IPS-18c (cell line): ENCODE measurements around the gene RAB10.

Experiments
- H3K4me3 ChIP-seq: 2 replicates; pipeline ENCODE4 v1.7.0; 2013; ENCODE audit warnings: low read depth, mild to moderate bottlenecking, low read length, moderate library complexity; ENCODE audit not compliant: insufficient read depth
- H3K9me3 ChIP-seq: one replicate; pipeline ENCODE4 v1.6.1; 2013; ENCODE audit warnings: mild to moderate bottlenecking, low read length, moderate library complexity; ENCODE audit not compliant: control insufficient read depth, insufficient read depth

RAB10 gene

GRCh38 chr2:26114151-26114550 lies 80.3 kb downstream of the RAB10 start:
- no peaks in the 10 kb centered on the region for H3K9me3 ChIP-seq
- no peak overlapping the region for H3K4me3 ChIP-seq

- Histone ChIP-seq H3K4me3 (no peak overlapping the region), H3K9me3 (no peaks in the 10 kb centered on the region)
Measured at GRCh38 chr2:26118682-26119081, 84.8 kb downstream of the RAB10 start.

DNA sequence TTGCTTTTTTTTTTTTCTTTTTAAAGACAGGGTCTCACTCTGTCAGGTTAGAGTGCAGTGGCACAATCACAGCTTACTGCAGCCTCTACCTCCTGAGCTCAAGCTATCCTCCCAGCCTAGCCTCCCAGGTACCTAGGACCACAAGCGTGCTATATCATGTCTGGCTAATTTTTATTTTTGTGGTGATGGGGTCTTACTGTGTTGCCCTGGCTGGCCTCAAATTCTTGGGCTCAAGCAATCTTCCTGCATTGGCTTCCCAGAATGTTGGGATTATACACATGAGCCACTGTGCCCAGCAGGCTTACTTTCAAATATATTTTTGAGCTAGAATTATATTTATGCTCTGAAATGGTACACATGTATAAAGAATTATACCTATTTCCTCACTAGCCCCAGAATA lies 85.6 kb downstream of the RAB10 start:
- no peak overlapping the region for H3K4me3 ChIP-seq
- no peaks in the 10 kb centered on the region for H3K9me3 ChIP-seq

DNA sequence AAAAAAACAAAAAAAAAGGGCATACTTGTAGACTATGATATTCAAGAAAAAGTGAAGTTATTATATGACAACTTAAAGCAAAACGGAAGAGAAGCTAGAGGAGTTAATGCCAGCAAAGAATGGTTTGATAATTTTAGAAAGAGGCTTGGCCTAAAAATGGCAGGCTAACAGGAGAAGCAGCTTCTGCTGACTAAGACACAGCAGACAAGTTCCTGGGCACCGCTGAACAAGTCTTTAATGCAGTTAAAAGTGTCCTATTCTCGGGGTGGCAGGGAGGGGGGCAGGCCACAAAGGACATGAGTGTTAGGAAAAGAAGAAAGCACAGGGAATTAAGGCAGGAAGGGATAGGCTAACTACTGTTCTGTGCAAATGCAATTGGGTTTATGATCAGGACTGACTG lies 88.7 kb downstream of the RAB10 start:
- Histone ChIP-seq H3K9me3 (no peaks in the 10 kb centered on the region), H3K4me3 (no peak overlapping the region)

DNA sequence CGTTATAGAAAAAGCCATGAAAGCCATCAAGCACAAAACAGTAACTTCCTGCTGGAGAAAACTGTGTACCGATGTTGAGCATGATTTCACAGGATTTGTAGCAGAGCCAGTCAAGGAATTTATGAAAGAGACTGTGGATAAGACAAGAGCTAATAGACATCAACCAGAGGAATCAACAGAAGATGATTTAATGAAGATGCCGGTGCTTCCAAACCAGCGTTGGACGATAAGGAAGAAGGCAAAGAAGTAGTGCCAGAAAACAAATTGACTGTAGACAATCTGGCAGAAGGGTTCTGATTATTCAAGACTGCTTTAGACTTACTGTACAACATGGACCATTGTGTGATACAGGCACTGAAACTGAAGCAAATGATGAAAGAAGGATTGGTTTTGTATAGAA lies 89.5 kb downstream of the RAB10 start:
- Histone ChIP-seq H3K9me3 (no peaks in the 10 kb centered on the region), H3K4me3 (no peak overlapping the region)

DNA sequence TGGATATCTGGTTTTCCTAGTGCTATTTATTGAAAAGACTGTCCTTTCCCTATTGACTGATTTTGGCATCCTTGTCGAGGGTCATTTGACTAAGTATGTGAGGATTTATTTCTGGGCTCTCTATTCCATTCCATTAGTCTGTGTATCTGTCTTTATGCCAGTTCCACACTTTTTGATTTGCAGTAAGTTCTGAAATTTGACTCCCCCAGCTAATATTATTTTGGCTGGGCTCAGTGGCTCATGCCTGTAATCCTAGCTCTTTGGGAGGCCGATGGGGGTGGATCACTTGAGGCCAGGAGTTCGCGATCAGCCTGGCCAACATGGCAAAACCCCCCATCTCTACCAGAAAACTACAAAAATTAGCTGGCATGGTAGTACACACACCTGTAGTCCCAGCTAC lies 92.2 kb downstream of the RAB10 start:
- no peaks in the 10 kb centered on the region for H3K9me3 ChIP-seq
- no peak overlapping the region for H3K4me3 ChIP-seq

DNA sequence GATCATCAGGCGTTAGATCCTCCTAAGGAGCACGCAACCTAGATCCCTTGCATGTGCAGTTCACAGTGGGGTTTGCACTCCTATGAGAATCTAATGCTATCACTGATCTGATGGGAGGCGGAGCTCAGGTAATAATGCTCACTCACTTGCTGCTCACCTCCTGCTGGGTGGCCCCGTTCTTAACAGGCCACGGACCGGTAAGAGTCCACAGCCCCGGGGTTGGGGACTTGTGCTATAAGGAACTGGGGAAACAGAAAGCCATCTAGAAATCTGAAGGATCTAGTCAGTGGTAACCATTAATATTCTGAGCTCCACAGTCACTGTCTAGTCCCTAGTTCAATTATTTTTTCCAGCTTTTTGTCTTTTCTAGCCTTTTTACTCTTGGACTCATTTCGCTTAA lies 94.3 kb downstream of the RAB10 start:
- Histone ChIP-seq H3K4me3 (no peak overlapping the region), H3K9me3 (no peaks in the 10 kb centered on the region)

GRCh38 chr2:26130763-26131162 lies 96.9 kb downstream of the RAB10 start:
- Histone ChIP-seq H3K9me3 (no peaks in the 10 kb centered on the region), H3K4me3 (no peak overlapping the region)

DNA sequence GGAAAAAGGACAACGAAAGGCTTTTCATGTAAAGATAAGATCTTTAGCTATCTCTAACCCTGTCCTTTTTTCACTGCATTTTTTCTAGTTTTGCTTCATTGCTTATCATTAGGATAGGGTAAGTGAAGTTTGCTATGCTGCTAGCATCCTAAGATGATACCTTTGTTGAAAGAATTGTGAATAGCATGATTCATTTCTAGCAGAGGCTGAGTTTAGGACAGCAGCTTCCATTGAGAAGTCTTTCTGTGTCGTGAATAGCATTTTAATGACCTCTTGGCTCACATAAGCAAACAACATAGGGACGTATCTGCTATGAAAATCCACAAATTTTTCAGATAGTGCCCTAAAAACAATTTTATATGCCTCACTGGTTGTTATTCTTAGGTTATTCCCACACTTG lies 102.6 kb downstream of the RAB10 start:
- Histone ChIP-seq H3K4me3 (no peak overlapping the region), H3K9me3 (no peaks in the 10 kb centered on the region)

- H3K4me3 ChIP-seq = no peak overlapping the region
- H3K9me3 ChIP-seq = no peaks in the 10 kb centered on the region
Measured at GRCh38 chr2:26139269-26140183, 105.6 kb downstream of the RAB10 start.

GRCh38 chr2:26141145-26141769 lies 107.4 kb downstream of the RAB10 start:
- Histone ChIP-seq H3K9me3 (no peaks in the 10 kb centered on the region), H3K4me3 (no peak overlapping the region)

DNA sequence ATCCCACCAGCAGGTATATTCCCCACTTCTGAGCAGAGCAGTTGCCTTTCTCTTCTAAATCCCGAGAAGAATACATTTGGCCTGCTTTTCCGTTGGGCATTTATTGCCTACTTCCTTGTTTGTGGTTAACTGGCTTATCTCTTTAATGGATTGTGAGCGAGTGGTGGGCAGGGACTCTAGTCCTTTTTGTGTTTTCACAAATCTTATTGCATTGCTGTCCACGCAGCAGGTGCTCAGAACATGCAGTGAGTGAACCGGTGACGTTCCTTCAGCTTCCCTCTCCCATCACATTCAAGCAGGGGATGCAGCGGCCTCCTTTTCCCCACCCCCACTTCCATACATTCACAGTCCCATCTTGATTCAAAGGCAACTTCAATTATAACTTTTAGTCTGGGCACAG lies 110.1 kb downstream of the RAB10 start:
- Histone ChIP-seq H3K9me3 (no peaks in the 10 kb centered on the region), H3K4me3 (no peak overlapping the region)

DNA sequence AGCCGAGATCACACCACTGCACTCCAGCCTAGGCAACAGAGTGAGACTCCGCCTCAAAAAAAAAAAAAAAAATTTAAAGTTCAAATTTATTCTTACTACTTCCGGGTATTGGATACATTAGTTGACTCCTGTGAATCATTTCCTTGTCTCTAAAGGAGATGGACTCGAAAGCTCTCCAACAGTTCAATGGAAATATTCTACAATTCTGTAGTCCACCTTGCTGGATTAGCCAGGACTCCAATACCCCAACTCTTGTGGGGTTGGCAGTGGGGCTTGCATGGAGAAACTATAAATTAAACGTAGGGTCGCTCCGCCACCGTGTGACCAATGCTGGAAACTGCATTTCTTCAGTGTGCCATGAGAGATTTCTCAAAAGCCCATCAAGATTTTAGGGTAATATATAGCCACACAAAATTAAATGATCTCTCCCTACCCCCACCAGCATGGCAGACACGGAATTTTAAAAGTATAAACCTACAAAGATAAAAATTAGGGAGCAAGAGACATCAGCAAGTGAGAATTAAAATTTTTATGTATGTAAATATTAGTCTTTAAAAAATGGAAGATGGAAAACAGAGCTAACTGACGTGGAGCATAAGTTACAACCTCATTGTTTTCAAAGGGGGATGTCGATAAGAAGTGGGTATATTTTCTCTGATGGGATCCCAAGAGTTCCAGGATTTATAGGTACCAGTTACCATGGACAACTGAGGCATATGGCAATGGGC lies 111.2 kb downstream of the RAB10 start:
- no peaks in the 10 kb centered on the region for H3K9me3 ChIP-seq
- H3K4me3 ChIP-seq = no peak overlapping the region

DNA sequence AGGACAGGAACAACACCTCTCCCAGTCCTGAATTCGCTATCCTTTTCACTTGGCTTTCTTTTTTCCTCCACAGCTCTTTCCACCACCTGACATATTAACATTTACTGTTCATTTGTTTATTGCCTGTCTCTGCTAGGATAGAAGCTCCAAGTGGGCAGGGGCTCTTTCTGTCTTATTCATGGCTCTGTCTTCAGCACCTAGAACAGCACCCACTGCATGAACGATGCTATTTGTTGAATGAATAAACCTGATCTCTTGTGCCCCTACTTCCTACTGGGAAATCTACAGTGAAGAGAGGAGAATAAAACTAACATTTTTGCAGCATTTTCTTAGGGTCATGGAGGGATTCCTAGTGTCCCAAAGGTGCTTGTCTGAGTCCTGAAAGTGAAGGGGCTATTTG lies 114.6 kb downstream of the RAB10 start:
- no peak overlapping the region for H3K4me3 ChIP-seq
- no peaks in the 10 kb centered on the region for H3K9me3 ChIP-seq

GRCh38 chr2:26150243-26150642 lies 116.4 kb downstream of the RAB10 start:
- Histone ChIP-seq H3K9me3 (no peaks in the 10 kb centered on the region), H3K4me3 (no peak overlapping the region)

DNA sequence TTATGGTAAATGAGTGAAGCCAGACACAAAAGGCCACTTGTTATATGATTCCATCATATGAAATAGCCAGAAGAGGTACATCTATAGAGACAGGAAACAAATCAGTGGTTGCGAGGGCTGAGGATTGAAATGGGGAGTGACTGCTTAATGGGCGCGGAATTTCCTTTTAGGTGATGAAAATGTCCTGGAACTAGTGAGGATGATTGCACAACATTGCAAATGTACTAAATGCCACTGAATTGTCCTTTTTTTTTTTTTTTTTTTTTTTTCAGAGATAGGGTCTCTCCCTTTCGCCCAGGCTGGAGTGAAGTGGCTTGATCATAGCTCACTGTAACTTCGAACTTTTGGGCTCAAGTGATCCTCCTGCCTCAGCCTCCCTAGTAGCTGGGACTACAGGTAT lies 123.7 kb downstream of the RAB10 start:
- H3K4me3 ChIP-seq = no peak overlapping the region

GRCh38 chr2:26161926-26162325 lies 128.0 kb downstream of the RAB10 start:
- no peaks in the 10 kb centered on the region for H3K9me3 ChIP-seq
- H3K4me3 ChIP-seq = no peak overlapping the region

More for the DNA sequence above, 123.7 kb downstream of the RAB10 start:
- H3K9me3 ChIP-seq = no peaks in the 10 kb centered on the region

DNA sequence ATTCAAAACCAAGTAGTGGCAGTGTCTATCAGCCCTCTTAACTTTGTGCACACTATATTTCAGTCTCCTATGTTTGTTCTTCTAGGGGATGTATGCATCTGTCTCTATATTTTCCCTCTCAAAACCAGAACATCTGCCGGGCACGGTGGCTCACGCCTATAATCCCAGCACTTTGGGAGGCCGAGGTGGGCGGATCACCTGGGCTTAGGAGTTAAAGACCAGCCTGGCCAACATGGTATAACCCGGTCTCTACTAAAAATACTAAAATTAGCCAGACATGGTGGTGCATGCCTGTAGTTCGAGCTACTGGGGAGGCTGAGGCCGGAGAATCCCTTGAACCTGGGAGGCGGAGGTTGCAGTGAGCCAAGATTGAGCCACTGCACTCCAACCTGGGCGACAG lies 129.1 kb downstream of the RAB10 start:
- no peaks in the 10 kb centered on the region for H3K9me3 ChIP-seq
- H3K4me3 ChIP-seq = no peak overlapping the region
